Measurements from ENCODE around the gene OSCAR. TPM values are rescaled to one million over a fixed set of nuclear protein-coding genes. Genes with fewer than 3 reads are reported as not detected.

Gene OSCAR
- total RNA-seq, 1 donor from 2014 or later, result 0.37 TPM

- Mint-ChIP-seq H3K4me3 (ENCODE audit: unreplicated experiment) (no peak overlapping the region), H3K27ac (ENCODE audit: unreplicated experiment) (no peak overlapping the region), H3K9me3 (ENCODE audit: low read depth) (no peaks in the 10 kb centered on the region), H3K27me3 (ENCODE audit: low read depth) (no peaks in the 10 kb centered on the region), H3K4me1 (ENCODE audit: low read depth) (peaks cover 13% of the 10 kb centered on the region), H3K36me3 (ENCODE audit: low read depth) (peaks cover 19% of the 10 kb centered on the region)
- no peak for DNase-seq (ENCODE audit: low spot score)
- TF ChIP-seq, protein P1, sequence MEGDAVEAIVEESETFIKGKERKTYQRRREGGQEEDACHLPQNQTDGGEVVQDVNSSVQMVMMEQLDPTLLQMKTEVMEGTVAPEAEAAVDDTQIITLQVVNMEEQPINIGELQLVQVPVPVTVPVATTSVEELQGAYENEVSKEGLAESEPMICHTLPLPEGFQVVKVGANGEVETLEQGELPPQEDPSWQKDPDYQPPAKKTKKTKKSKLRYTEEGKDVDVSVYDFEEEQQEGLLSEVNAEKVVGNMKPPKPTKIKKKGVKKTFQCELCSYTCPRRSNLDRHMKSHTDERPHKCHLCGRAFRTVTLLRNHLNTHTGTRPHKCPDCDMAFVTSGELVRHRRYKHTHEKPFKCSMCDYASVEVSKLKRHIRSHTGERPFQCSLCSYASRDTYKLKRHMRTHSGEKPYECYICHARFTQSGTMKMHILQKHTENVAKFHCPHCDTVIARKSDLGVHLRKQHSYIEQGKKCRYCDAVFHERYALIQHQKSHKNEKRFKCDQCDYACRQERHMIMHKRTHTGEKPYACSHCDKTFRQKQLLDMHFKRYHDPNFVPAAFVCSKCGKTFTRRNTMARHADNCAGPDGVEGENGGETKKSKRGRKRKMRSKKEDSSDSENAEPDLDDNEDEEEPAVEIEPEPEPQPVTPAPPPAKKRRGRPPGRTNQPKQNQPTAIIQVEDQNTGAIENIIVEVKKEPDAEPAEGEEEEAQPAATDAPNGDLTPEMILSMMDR (IDR thresholded peaks at IDR 0.05), result no peak
Measured at GRCh38 chr19:54109651-54110050, 9.0 kb upstream of the OSCAR start.

GRCh38 chr19:54108496-54108895 lies 7.9 kb upstream of the OSCAR start:
- H3K4me1 Mint-ChIP-seq (ENCODE audit: low read depth), result peaks cover 3% of the 10 kb centered on the region
- no peaks in the 10 kb centered on the region for H3K9me3 Mint-ChIP-seq (ENCODE audit: low read depth)
- TF ChIP-seq, protein P1 (IDR thresholded peaks at IDR 0.05), result no peak
- no peaks in the 10 kb centered on the region for H3K27me3 Mint-ChIP-seq (ENCODE audit: low read depth)
- no peak for DNase-seq (ENCODE audit: low spot score)
- peaks cover 19% of the 10 kb centered on the region for H3K36me3 Mint-ChIP-seq (ENCODE audit: low read depth)
- no peak overlapping the region for H3K27ac Mint-ChIP-seq (ENCODE audit: unreplicated experiment)
- no peak overlapping the region for H3K4me3 Mint-ChIP-seq (ENCODE audit: unreplicated experiment)

DNA sequence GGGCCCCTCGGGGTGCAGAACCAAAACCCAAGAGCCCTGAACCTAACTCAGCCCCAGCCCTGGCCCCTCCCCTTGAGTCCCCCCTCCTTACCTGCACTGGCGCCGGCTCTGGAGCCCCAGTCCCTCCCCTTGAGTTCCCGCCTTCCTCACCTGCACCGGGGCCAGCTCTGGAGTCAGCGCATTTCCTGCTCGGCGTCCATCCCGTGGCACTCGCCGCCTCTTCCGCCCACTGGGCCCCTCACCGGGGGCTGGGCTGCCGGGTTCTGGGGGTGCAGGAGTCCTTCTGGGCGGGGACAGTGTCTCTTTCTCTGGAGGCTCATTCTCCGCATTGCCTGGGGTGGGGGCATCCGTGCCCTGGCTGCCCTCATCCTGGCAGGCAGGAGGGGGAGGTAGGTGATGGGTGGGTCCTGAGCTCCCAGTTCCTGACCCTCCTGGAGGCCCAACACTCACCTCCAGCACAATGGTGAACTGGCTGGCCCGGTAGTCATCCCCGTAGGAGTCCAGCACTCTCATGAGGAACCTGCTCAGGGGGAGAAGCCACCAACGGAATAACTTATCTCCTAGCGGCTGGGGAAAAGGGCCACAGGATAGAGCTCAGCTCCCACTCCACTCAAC lies 7.4 kb upstream of the OSCAR start:
- DNase-seq (ENCODE audit: low spot score), result peak; percentile 62
- no peak overlapping the region for H3K4me3 Mint-ChIP-seq (ENCODE audit: unreplicated experiment)

DNA sequence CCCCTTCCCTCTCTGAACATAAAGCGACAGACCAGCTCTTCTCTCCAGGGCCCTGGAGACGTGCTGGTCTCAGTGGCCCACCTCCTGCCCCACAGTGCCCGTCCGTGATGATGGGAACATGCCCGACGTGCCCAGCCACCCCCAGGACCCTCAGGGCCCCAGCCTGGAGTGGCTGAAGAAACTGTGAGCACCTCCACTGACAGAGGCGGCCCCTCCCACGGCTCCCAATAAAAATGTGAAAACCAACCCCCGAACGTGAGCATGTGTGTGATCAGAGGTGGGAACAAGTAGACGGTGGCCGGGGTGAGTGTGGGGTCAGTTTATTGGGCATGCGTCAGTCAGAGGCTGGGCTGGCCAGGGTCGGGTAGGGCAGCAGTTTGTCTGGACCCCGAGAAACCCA lies 6.1 kb upstream of the OSCAR start:
- Mint-ChIP-seq H3K4me1 (ENCODE audit: low read depth) (peaks cover 11% of the 10 kb centered on the region), H3K36me3 (ENCODE audit: low read depth) (peaks cover 19% of the 10 kb centered on the region), H3K4me3 (ENCODE audit: unreplicated experiment) (no peak overlapping the region), H3K9me3 (ENCODE audit: low read depth) (no peaks in the 10 kb centered on the region), H3K27ac (ENCODE audit: unreplicated experiment) (no peak overlapping the region), H3K27me3 (ENCODE audit: low read depth) (no peaks in the 10 kb centered on the region)
- TF ChIP-seq, protein P1 (IDR thresholded peaks at IDR 0.05), result no peak
- DNase-seq (ENCODE audit: low spot score), result peak; percentile 70

More for the DNA sequence above, 7.4 kb upstream of the OSCAR start:
- H3K36me3 Mint-ChIP-seq (ENCODE audit: low read depth), result peaks cover 19% of the 10 kb centered on the region
- H3K4me1 Mint-ChIP-seq (ENCODE audit: low read depth), result peaks cover 5% of the 10 kb centered on the region
- no peak overlapping the region for H3K27ac Mint-ChIP-seq (ENCODE audit: unreplicated experiment)
- TF ChIP-seq, protein P1 (IDR thresholded peaks at IDR 0.05), result no peak
- H3K9me3 Mint-ChIP-seq (ENCODE audit: low read depth), result no peaks in the 10 kb centered on the region
- no peaks in the 10 kb centered on the region for H3K27me3 Mint-ChIP-seq (ENCODE audit: low read depth)

DNA sequence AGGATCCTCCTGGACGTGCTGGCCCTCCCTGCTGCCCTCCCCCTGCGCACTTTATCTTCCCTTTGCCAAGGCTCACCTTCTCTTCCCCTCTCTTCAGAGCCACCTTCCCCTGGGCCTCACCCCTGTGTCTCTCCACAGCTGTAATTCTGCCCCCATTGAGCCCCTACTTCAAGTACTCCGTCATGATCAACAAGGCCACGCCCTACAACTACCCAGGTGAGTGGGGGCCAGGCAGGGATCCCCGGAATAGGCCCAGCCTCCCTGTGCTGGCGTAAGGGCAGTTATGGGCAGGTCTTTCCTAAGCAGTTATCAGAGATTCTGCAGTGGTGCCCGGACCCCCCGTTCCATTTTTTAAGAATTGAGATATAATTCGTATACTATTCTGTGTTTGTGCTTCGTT lies 5.2 kb upstream of the OSCAR start:
- peak; percentile 59 for DNase-seq (ENCODE audit: low spot score)
- H3K4me1 Mint-ChIP-seq (ENCODE audit: low read depth), result peaks cover 11% of the 10 kb centered on the region
- no peak overlapping the region for H3K27ac Mint-ChIP-seq (ENCODE audit: unreplicated experiment)
- H3K9me3 Mint-ChIP-seq (ENCODE audit: low read depth), result no peaks in the 10 kb centered on the region
- H3K4me3 Mint-ChIP-seq (ENCODE audit: unreplicated experiment), result no peak overlapping the region
- TF ChIP-seq, protein P1 (IDR thresholded peaks at IDR 0.05), result no peak
- peaks cover 17% of the 10 kb centered on the region for H3K36me3 Mint-ChIP-seq (ENCODE audit: low read depth)
- no peaks in the 10 kb centered on the region for H3K27me3 Mint-ChIP-seq (ENCODE audit: low read depth)

Data from chondrocyte (in vitro differentiated cells).